Measurements from ENCODE around the gene RABGAP1. TPM values are rescaled to one million over a fixed set of nuclear protein-coding genes. Genes with fewer than 3 reads are reported as not detected.

The RABGAP1 gene
- polyA plus RNA-seq, 1 donor = 38.3 TPM

GRCh38 chr9:123044586-123044985, 103.8 kb downstream of the RABGAP1 start:
- H3K9me3 ChIP-seq (ENCODE audit: control insufficient read depth, low read depth, low read length) = no peaks in the 10 kb centered on the region
- no peak overlapping the region for H3K27ac ChIP-seq (ENCODE audit: low read length)
- H3K27me3 ChIP-seq (ENCODE audit: control insufficient read depth, insufficient read depth, low read length) = no peaks in the 10 kb centered on the region
- H3K36me3 ChIP-seq (ENCODE audit: control insufficient read depth, insufficient read depth, low read length) = peaks cover 13% of the 10 kb centered on the region
- no CpG with 5 or more reads among the region's 4 CpGs for WGBS (ENCODE audit: insufficient coverage, low lambda C conversion rate)
- H3K4me1 ChIP-seq (ENCODE audit: control insufficient read depth, insufficient read depth, low read length) = no peaks in the 10 kb centered on the region
- DNase-seq = no peak
- H3K4me3 ChIP-seq (ENCODE audit: low read length) = no peak overlapping the region

GRCh38 chr9:123046406-123047195, 105.8 kb downstream of the RABGAP1 start:
- Histone ChIP-seq H3K36me3 (ENCODE audit: control insufficient read depth, insufficient read depth, low read length) (peaks cover 10% of the 10 kb centered on the region), H3K27ac (ENCODE audit: low read length) (peak overlapping the region; percentile 8), H3K27me3 (ENCODE audit: control insufficient read depth, insufficient read depth, low read length) (no peaks in the 10 kb centered on the region), H3K4me3 (ENCODE audit: low read length) (no peak overlapping the region), H3K4me1 (ENCODE audit: control insufficient read depth, insufficient read depth, low read length) (no peaks in the 10 kb centered on the region), H3K9me3 (ENCODE audit: control insufficient read depth, low read depth, low read length) (no peaks in the 10 kb centered on the region)
- WGBS (ENCODE audit: insufficient coverage, low lambda C conversion rate) = 55% methylated on average over 2 of the region's 3 CpGs
- peak; percentile 33 to 65 for DNase-seq

- Histone ChIP-seq H3K27me3 (ENCODE audit: control insufficient read depth, insufficient read depth, low read length) (no peaks in the 10 kb centered on the region), H3K4me1 (ENCODE audit: control insufficient read depth, insufficient read depth, low read length) (no peaks in the 10 kb centered on the region), H3K4me3 (ENCODE audit: low read length) (no peak overlapping the region), H3K36me3 (ENCODE audit: control insufficient read depth, insufficient read depth, low read length) (peaks cover 5% of the 10 kb centered on the region), H3K27ac (ENCODE audit: low read length) (no peak overlapping the region), H3K9me3 (ENCODE audit: control insufficient read depth, low read depth, low read length) (no peaks in the 10 kb centered on the region)
- DNase-seq = no peak
- 100% methylated on average over 2 of the region's 2 CpGs for WGBS (ENCODE audit: insufficient coverage, low lambda C conversion rate)
Measured at GRCh38 chr9:123048748-123049147, 107.9 kb downstream of the RABGAP1 start.

GRCh38 chr9:123049589-123050222, 108.9 kb downstream of the RABGAP1 start:
- DNase-seq = peak in 1 of 2 donors; percentile 8
- WGBS (ENCODE audit: insufficient coverage, low lambda C conversion rate) = 80% methylated on average over 2 of the region's 3 CpGs
- Histone ChIP-seq H3K9me3 (ENCODE audit: control insufficient read depth, low read depth, low read length) (no peaks in the 10 kb centered on the region), H3K4me1 (ENCODE audit: control insufficient read depth, insufficient read depth, low read length) (no peaks in the 10 kb centered on the region), H3K27me3 (ENCODE audit: control insufficient read depth, insufficient read depth, low read length) (no peaks in the 10 kb centered on the region), H3K4me3 (ENCODE audit: low read length) (no peak overlapping the region), H3K27ac (ENCODE audit: low read length) (peak overlapping the region; percentile 2), H3K36me3 (ENCODE audit: control insufficient read depth, insufficient read depth, low read length) (no peaks in the 10 kb centered on the region)

- H3K9me3 ChIP-seq (ENCODE audit: control insufficient read depth, low read depth, low read length) = no peaks in the 10 kb centered on the region
- DNase-seq = no peak
- H3K4me1 ChIP-seq (ENCODE audit: control insufficient read depth, insufficient read depth, low read length) = no peaks in the 10 kb centered on the region
- no peak overlapping the region for H3K4me3 ChIP-seq (ENCODE audit: low read length)
- no peaks in the 10 kb centered on the region for H3K27me3 ChIP-seq (ENCODE audit: control insufficient read depth, insufficient read depth, low read length)
- H3K27ac ChIP-seq (ENCODE audit: low read length) = no peak overlapping the region
- H3K36me3 ChIP-seq (ENCODE audit: control insufficient read depth, insufficient read depth, low read length) = peaks cover 6% of the 10 kb centered on the region
Measured at GRCh38 chr9:123053046-123053445, 112.2 kb downstream of the RABGAP1 start.

GRCh38 chr9:123053711-123054110, 112.9 kb downstream of the RABGAP1 start:
- DNase-seq = no peak
- Histone ChIP-seq H3K27ac (ENCODE audit: low read length) (no peak overlapping the region), H3K4me1 (ENCODE audit: control insufficient read depth, insufficient read depth, low read length) (no peaks in the 10 kb centered on the region), H3K27me3 (ENCODE audit: control insufficient read depth, insufficient read depth, low read length) (no peaks in the 10 kb centered on the region), H3K9me3 (ENCODE audit: control insufficient read depth, low read depth, low read length) (no peaks in the 10 kb centered on the region), H3K36me3 (ENCODE audit: control insufficient read depth, insufficient read depth, low read length) (peaks cover 6% of the 10 kb centered on the region), H3K4me3 (ENCODE audit: low read length) (no peak overlapping the region)
- WGBS (ENCODE audit: insufficient coverage, low lambda C conversion rate) = 83% methylated on average over 2 of the region's 2 CpGs

GRCh38 chr9:123058834-123059233, 118.0 kb downstream of the RABGAP1 start:
- Histone ChIP-seq H3K36me3 (ENCODE audit: control insufficient read depth, insufficient read depth, low read length) (peaks cover 6% of the 10 kb centered on the region), H3K9me3 (ENCODE audit: control insufficient read depth, low read depth, low read length) (no peaks in the 10 kb centered on the region), H3K4me1 (ENCODE audit: control insufficient read depth, insufficient read depth, low read length) (no peaks in the 10 kb centered on the region), H3K27me3 (ENCODE audit: control insufficient read depth, insufficient read depth, low read length) (no peaks in the 10 kb centered on the region), H3K27ac (ENCODE audit: low read length) (no peak overlapping the region), H3K4me3 (ENCODE audit: low read length) (no peak overlapping the region)
- 40% methylated on average over 1 of the region's 1 CpG for WGBS (ENCODE audit: insufficient coverage, low lambda C conversion rate)
- DNase-seq = no peak

- H3K9me3 ChIP-seq (ENCODE audit: control insufficient read depth, low read depth, low read length) = no peaks in the 10 kb centered on the region
- no peak for DNase-seq
- H3K36me3 ChIP-seq (ENCODE audit: control insufficient read depth, insufficient read depth, low read length) = peaks cover 6% of the 10 kb centered on the region
- no peaks in the 10 kb centered on the region for H3K27me3 ChIP-seq (ENCODE audit: control insufficient read depth, insufficient read depth, low read length)
- no peak overlapping the region for H3K27ac ChIP-seq (ENCODE audit: low read length)
- H3K4me1 ChIP-seq (ENCODE audit: control insufficient read depth, insufficient read depth, low read length) = no peaks in the 10 kb centered on the region
- H3K4me3 ChIP-seq (ENCODE audit: low read length) = no peak overlapping the region
- 100% methylated on average over 2 of the region's 9 CpGs for WGBS (ENCODE audit: insufficient coverage, low lambda C conversion rate)
Measured at GRCh38 chr9:123059472-123060220, 118.8 kb downstream of the RABGAP1 start.

GRCh38 chr9:123061216-123061615, 120.4 kb downstream of the RABGAP1 start:
- H3K27ac ChIP-seq (ENCODE audit: low read length) = no peak overlapping the region
- no peaks in the 10 kb centered on the region for H3K4me1 ChIP-seq (ENCODE audit: control insufficient read depth, insufficient read depth, low read length)
- H3K27me3 ChIP-seq (ENCODE audit: control insufficient read depth, insufficient read depth, low read length) = no peaks in the 10 kb centered on the region
- DNase-seq = no peak
- WGBS (ENCODE audit: insufficient coverage, low lambda C conversion rate) = no CpG with 5 or more reads among the region's 7 CpGs
- H3K9me3 ChIP-seq (ENCODE audit: control insufficient read depth, low read depth, low read length) = no peaks in the 10 kb centered on the region
- H3K4me3 ChIP-seq (ENCODE audit: low read length) = no peak overlapping the region
- peaks cover 13% of the 10 kb centered on the region for H3K36me3 ChIP-seq (ENCODE audit: control insufficient read depth, insufficient read depth, low read length)

- DNase-seq = no peak
- WGBS (ENCODE audit: insufficient coverage, low lambda C conversion rate) = no CpG with 5 or more reads among the region's 7 CpGs
- Histone ChIP-seq H3K36me3 (ENCODE audit: control insufficient read depth, insufficient read depth, low read length) (peaks cover 22% of the 10 kb centered on the region), H3K9me3 (ENCODE audit: control insufficient read depth, low read depth, low read length) (no peaks in the 10 kb centered on the region), H3K27ac (ENCODE audit: low read length) (no peak overlapping the region), H3K4me1 (ENCODE audit: control insufficient read depth, insufficient read depth, low read length) (no peaks in the 10 kb centered on the region), H3K4me3 (ENCODE audit: low read length) (no peak overlapping the region), H3K27me3 (ENCODE audit: control insufficient read depth, insufficient read depth, low read length) (no peaks in the 10 kb centered on the region)
Measured at GRCh38 chr9:123062351-123063176, 121.7 kb downstream of the RABGAP1 start.
